Spleen (tissue), 11 donors: ENCODE measurements around the gene SCD5. TPM values are rescaled to one million over a fixed set of nuclear protein-coding genes. Genes with fewer than 3 reads are reported as not detected.

ENCODE experiments used
- DNase-seq: peaks from one replicate; pipeline ENCODE4 v3.0.0-alpha.2; 2020
- H3K27ac ChIP-seq, 8 donors: fragments of 200-600 bp; sonication (generic) in 7 of 8; 1 replicate in 4 of 8; 2 replicates in 4 of 8; pipeline versions ENCODE4 v1.5.0 to v1.8.0; 2016 to 2021; ENCODE audit warnings: inconsistent platforms in 4 of 8, mild to moderate bottlenecking in 4 of 8, moderate library complexity in 1 of 8
- H3K27me3 ChIP-seq, 7 donors: fragments of 200-600 bp; sonication (generic) in 6 of 7; replicated peaks in 1 of 7; 1 replicate in 4 of 7; 2 replicates in 3 of 7; pipeline versions ENCODE4 v1.5.0 to v1.8.0; 2016 to 2021; ENCODE audit warnings: inconsistent platforms in 3 of 7, mild to moderate bottlenecking in 1 of 7
- H3K36me3 ChIP-seq, 6 donors: fragments of 200-600 bp; sonication (generic) in 5 of 6; 1 replicate in 4 of 6; 2 replicates in 2 of 6; pipeline versions ENCODE4 v1.5.0 to v1.8.0; 2016 to 2021; ENCODE audit warnings: inconsistent platforms in 2 of 6
- H3K4me1 ChIP-seq, 6 donors: fragments of 200-600 bp; sonication (generic) in 5 of 6; 1 replicate in 3 of 6; 2 replicates in 3 of 6; pipeline versions ENCODE4 v1.5.0 to v1.8.0; 2016 to 2021; ENCODE audit warnings: inconsistent platforms in 3 of 6
- H3K4me3 ChIP-seq, 8 donors: fragments of 200-600 bp; sonication (generic) in 7 of 8; 1 replicate in 4 of 8; 2 replicates in 4 of 8; pipeline versions ENCODE4 v1.5.0 to v1.8.0; 2016 to 2021; ENCODE audit warnings: inconsistent platforms in 4 of 8, mild to moderate bottlenecking in 4 of 8, moderate library complexity in 2 of 8
- H3K9me3 ChIP-seq, 8 donors: fragments of 200-600 bp; sonication (generic) in 7 of 8; 1 replicate in 4 of 8; 2 replicates in 4 of 8; pipeline versions ENCODE4 v1.5.0 to v1.8.0; 2016 to 2021; ENCODE audit warnings: inconsistent platforms in 4 of 8
- POLR2A ChIP-seq, 3 donors: fragments of 450-650 bp; IDR thresholded peaks; one replicate each; pipeline ENCODE4 v1.5.1; 2017; ENCODE audit warnings: antibody characterized with exemption in 3 of 3, mild to moderate bottlenecking in 1 of 3
- POLR2AphosphoS5 ChIP-seq, 3 donors: sonication (generic); formaldehyde crosslinking; IDR thresholded peaks; one replicate each; pipeline ENCODE4 v1.5.1; 2017; ENCODE audit warnings: antibody characterized with exemption in 3 of 3
- WGBS, 5 donors: extraction: QIAGEN DNeasy Blood & Tissue Kit in 3 of 5; methylation state at CpG; one replicate each; pipeline versions ENCODE4 v1.1.5 to v1.1.7; 2013 to 2018; 5-methylcytosine and 5-hydroxymethylcytosine counted together
- intact Hi-C: fragments of 100-400 bp; cut with DNase I; formaldehyde crosslinking; loops from one replicate; pipeline ENCODE4 v1.15.0; 2023; ENCODE audit warnings: low total_unique reads
- polyA plus RNA-seq, 3 donors: library from polyadenylated mRNA; stranded (reverse); fragments of 200-250 nt; gene quantifications; one replicate each; pipeline ENCODE4 v1.2.1, GENCODE V29; 2013
- total RNA-seq, 7 donors: library from RNA; depleted of rRNA in 3 of 7; stranded (reverse); fragments of >200 nt in 3 of 7; fragmentation: NEBNext Ultra II Directional in 4 of 7; extraction: Animal tissue kit (Norgen Biotek cat#: 25700) in 4 of 7; gene quantifications; one replicate each; pipeline versions ENCODE4 v1.1.0 to v1.2.1, GENCODE V29; 2016 to 2021
- TF ChIP-seq, protein P1 (sequence below), 11 experiments: fragments of 200-600 bp in 7 of 11; fragments of 450-650 bp in 4 of 11; sonication (generic) in 4 of 11; IDR thresholded peaks in 8 of 11; conservative IDR thresholded peaks in 3 of 11; 1 replicate in 7 of 11; 2 replicates in 4 of 11; pipeline versions ENCODE4 v1.4.0 to v1.8.0; 2016 to 2021; ENCODE audit warnings: antibody characterized with exemption in 11 of 11, inconsistent platforms in 4 of 11, mild to moderate bottlenecking in 1 of 11
- donor health status: healthy with polysubstance abuse.
- donor health status: DM: no; HTN: no; CAD: no; lungs with moderate emphysema.
- donor health status: DM: no; HTN: no; CAD: no.
- donor health status: Bipolar disorder and iron deficiency.
- donor health status: healthy.
- donor health status: DM: no; HTN: no; CAD: no.
- donor health status: DM: yes; HTN: yes; CAD: no.

Gene SCD5
- total and polyA plus RNA-seq, 10 donors = 0.85 to 7.2 (median 3.9) TPM

GRCh38 chr4:82753725-82754410 is 44.7 kb downstream of the SCD5 start:
- TF ChIP-seq POLR2A (IDR thresholded peaks at IDR 0.05) = no peak
- TF ChIP-seq, protein P1, sequence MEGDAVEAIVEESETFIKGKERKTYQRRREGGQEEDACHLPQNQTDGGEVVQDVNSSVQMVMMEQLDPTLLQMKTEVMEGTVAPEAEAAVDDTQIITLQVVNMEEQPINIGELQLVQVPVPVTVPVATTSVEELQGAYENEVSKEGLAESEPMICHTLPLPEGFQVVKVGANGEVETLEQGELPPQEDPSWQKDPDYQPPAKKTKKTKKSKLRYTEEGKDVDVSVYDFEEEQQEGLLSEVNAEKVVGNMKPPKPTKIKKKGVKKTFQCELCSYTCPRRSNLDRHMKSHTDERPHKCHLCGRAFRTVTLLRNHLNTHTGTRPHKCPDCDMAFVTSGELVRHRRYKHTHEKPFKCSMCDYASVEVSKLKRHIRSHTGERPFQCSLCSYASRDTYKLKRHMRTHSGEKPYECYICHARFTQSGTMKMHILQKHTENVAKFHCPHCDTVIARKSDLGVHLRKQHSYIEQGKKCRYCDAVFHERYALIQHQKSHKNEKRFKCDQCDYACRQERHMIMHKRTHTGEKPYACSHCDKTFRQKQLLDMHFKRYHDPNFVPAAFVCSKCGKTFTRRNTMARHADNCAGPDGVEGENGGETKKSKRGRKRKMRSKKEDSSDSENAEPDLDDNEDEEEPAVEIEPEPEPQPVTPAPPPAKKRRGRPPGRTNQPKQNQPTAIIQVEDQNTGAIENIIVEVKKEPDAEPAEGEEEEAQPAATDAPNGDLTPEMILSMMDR (IDR thresholded peaks at IDR 0.05 in 8 of 11, conservative IDR thresholded peaks at IDR 0.05 in 3 of 11) = no peak
- TF ChIP-seq POLR2AphosphoS5 (IDR thresholded peaks at IDR 0.05) = no peak
- 52 to 69% (median 61%) methylated on average over 8 of the region's 8 CpGs for WGBS, 5 donors
- H3K27ac ChIP-seq = peak overlapping the region in 4 of 8 donors; percentile 23 to 32 (median 30)
- no peaks in the 10 kb centered on the region for H3K9me3 ChIP-seq
- H3K36me3 ChIP-seq = no peaks in the 10 kb centered on the region
- intact Hi-C loops = no loop called here
- H3K4me3 ChIP-seq = no peak overlapping the region
- no peaks in the 10 kb centered on the region for H3K27me3 ChIP-seq
- DNase-seq = peak; percentile 36
- peaks cover 0 to 18% (median 0%) of the 10 kb centered on the region in 6 donors for H3K4me1 ChIP-seq

DNA sequence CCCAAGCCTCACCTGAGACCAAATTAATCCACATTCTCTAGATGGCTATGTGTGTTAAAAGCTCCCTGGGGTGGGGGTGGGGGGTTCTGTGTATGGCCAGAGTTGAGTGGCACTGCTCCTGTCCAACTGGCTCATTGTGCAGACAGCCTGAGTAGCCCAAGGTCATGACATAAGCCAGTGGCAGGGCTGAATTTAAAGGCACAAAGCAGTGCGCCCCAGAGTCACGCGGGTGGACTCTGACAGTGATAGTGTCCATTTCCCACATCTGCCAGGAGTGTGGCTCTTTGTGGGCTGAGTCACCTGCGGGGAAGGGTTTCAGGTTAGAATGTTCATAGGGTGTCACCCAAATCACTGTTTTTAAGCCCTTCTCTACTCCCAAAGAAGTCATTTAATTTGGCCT is 45.4 kb downstream of the SCD5 start:
- intact Hi-C loops = no loop called here
- no peaks in the 10 kb centered on the region for H3K27me3 ChIP-seq
- WGBS, 5 donors = 79 to 97% (median 85%) methylated on average over 4 of the region's 4 CpGs
- H3K4me3 ChIP-seq = no peak overlapping the region
- H3K36me3 ChIP-seq = no peaks in the 10 kb centered on the region
- peaks cover 0 to 18% (median 0%) of the 10 kb centered on the region in 6 donors for H3K4me1 ChIP-seq
- peak; percentile 30 for DNase-seq
- H3K27ac ChIP-seq = peak overlapping the region in 3 of 8 donors; percentile 30 to 32 (median 30)
- H3K9me3 ChIP-seq = no peaks in the 10 kb centered on the region
- TF ChIP-seq POLR2AphosphoS5 (IDR thresholded peaks at IDR 0.05) = no peak
- TF ChIP-seq, protein P1 (IDR thresholded peaks at IDR 0.05 in 8 of 11, conservative IDR thresholded peaks at IDR 0.05 in 3 of 11) = no peak
- TF ChIP-seq POLR2A (IDR thresholded peaks at IDR 0.05) = no peak

DNA sequence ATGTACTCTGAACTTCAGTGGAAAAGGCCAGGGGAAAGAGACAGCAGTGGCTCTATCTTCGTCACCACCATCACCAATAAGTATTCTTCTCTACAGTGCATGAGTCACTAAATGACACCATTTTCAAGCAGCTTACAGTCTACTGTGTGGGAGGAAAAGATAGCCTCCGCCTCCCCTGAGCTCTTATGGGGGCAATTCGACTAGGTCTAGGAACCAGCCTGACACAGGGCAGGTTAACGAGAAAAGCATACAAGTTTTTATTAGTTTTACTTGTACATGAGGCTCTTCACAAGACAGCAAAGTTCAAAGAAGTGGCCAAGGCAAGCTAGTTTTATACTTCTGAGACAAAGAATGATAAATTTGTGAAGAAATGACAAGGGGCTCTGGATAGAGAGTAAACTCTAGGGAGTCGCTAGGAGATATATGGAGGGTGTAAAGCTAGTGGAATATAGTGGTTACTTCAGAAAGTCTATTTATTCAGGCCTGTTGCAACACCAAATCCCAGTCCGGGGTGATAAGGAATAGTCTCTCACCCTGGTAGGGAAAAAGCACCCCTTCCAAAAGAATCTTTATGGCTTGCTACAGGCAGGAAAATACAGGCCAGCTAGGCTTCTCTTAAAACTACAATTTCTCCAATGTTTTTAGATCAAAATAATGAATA is 49.7 kb downstream of the SCD5 start:
- peaks cover 0 to 11% (median 0%) of the 10 kb centered on the region in 6 donors for H3K4me1 ChIP-seq
- 78 to 94% (median 87%) methylated on average over 6 of the region's 6 CpGs for WGBS, 5 donors
- no peak overlapping the region for H3K27ac ChIP-seq

DNA sequence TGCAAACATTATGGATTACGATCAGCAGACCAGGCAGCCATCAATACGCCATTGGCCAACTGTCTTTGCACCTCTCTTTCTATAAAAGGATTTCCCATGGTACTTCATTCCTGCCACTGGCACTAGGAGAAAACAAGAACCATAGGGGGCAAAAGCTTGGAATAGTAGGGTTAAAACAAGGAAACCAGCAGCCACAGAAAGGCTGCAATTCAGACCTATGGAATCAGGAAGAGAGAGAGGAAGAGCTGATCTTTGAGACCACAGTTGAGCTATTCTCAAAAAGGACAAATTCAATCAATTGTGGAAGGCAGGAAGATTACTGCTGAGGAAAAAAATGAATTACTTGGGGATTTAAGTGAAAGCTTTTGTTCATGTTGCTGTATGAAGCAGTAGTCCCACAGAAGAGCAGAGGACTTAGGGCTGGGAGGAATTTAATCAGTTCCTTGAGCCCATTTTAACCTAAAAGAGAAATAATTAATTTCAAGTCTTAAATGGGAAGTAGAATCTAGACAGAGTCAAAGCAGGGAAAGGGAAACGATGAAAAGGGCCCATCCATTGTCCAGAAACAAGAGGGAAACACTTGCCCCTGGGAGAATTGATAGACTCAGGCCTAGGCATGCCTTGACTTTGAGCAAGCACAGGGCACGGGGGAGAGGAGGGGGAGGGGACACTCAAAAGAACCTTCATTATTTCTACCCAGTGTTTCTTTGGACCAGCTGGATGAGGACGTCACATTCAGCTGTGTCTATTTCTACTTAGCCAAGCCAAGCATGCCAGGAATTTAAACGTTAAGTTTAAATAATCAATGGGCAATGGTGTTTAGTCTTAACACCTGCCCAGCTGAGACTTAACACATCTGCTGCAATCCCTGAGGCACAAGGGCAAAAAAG is 50.7 kb downstream of the SCD5 start:
- 70 to 88% (median 85%) methylated on average over 6 of the region's 6 CpGs for WGBS, 5 donors
- H3K4me1 ChIP-seq = peaks cover 0 to 1% (median 0%) of the 10 kb centered on the region in 6 donors
- H3K4me3 ChIP-seq = no peak overlapping the region
- H3K36me3 ChIP-seq = no peaks in the 10 kb centered on the region
- TF ChIP-seq, protein P1 (IDR thresholded peaks at IDR 0.05 in 8 of 11, conservative IDR thresholded peaks at IDR 0.05 in 3 of 11) = no peak
- TF ChIP-seq POLR2A (IDR thresholded peaks at IDR 0.05) (no peak), POLR2AphosphoS5 (IDR thresholded peaks at IDR 0.05) (no peak)
- DNase-seq = peak; percentile 6
- H3K27me3 ChIP-seq = no peaks in the 10 kb centered on the region
- no peaks in the 10 kb centered on the region for H3K9me3 ChIP-seq
- no peak overlapping the region for H3K27ac ChIP-seq
- intact Hi-C loops = no loop called here

More for the DNA sequence above, 49.7 kb downstream of the SCD5 start:
- no peaks in the 10 kb centered on the region for H3K9me3 ChIP-seq
- intact Hi-C loops = no loop called here
- H3K36me3 ChIP-seq = no peaks in the 10 kb centered on the region
- no peak overlapping the region for H3K4me3 ChIP-seq
- DNase-seq = peak; percentile 25
- no peaks in the 10 kb centered on the region for H3K27me3 ChIP-seq
- TF ChIP-seq POLR2A (IDR thresholded peaks at IDR 0.05) = no peak
